ENCODE data around the gene GNAL. TPM values are rescaled to one million over a fixed set of nuclear protein-coding genes. Genes with fewer than 3 reads are reported as not detected.

Gene GNAL
- total RNA-seq, 1 experiment from 2014 or later = 4.6 TPM

DNA sequence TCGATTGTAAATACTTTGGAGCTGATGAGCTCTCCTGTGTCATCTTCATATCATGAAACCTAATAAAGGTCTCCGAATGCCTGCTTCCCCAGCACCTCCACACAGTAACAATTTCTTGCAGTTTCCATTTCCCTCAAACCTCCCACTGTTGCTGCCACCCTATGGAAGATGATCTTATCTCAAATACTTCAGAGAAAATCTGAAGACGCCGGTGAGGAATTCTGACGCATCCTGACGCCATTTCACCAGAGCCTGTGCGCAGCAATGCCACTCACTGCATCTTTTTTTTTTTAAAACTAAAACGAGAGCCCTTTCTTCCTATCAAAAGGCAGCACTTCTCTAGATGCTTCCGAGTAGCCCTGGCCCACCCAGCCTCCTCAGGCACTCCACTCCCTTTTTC is 31.9 kb upstream of the GNAL start:
- ChIA-PET POLR2A (no interaction called here), CTCF (interaction anchor here (1.4 to 3.8 kb wide), 5 partner anchors 71 to 382 kb away, joined by 3 to 65 read pairs (median 13); no protein-coding TSS in a partner anchor), RAD21 (ENCODE audit: low non-redundant PET in 1 of 2, low total read pairs in 2 of 2, uncharacterized antibody in 2 of 2, unreplicated experiment in 2 of 2) (no interaction called here)
- intact Hi-C loops (cut with micrococcal nuclease) = loop anchor here (5.0 to 10.0 kb wide), 2 partner anchors 378 to 580 kb away; no protein-coding TSS in a partner anchor
- no peak overlapping the region for H3K27ac ChIP-seq (ENCODE audit: low read depth, low read length)
- H3K27me3 ChIP-seq (ENCODE audit: insufficient read depth, low read length) = peaks cover 13% of the 10 kb centered on the region; the same call in 1 of the 2 replicates
- ATAC-seq (no peak), DNase-seq (ENCODE audit: low read depth, low spot score) (no peak)
- H3K9me3 ChIP-seq (ENCODE audit: control insufficient read depth in 1 of 2, insufficient read depth in 1 of 2, low read depth in 1 of 2, low read length in 2 of 2) = no peaks in the 10 kb centered on the region
- no peak overlapping the region for H3K9ac ChIP-seq (ENCODE audit: low read length)
- TF ChIP-seq CBX3 (IDR thresholded peaks at IDR 0.05; ENCODE audit: low read depth) = no peak
- BruUV-seq (replicated peaks) = no TSS peak
- no peaks in the 10 kb centered on the region for H4K20me1 ChIP-seq (ENCODE audit: insufficient read depth)
- no peak overlapping the region for H2AFZ ChIP-seq (ENCODE audit: low read depth, low read length, poor library complexity, severe bottlenecking)
- H3K36me3 ChIP-seq (ENCODE audit: control insufficient read depth in 1 of 2, insufficient read depth in 2 of 2, low read length in 2 of 2) = no peaks in the 10 kb centered on the region
- H3K9me2 ChIP-seq (ENCODE audit: insufficient read depth) = no peaks in the 10 kb centered on the region
- H3K4me3 ChIP-seq (replicated peaks in 1 of 2; ENCODE audit: low read depth in 1 of 2, low read length in 2 of 2) = no peak overlapping the region
- peaks cover 0 to 4% of the 10 kb centered on the region in 2 experiments; a peak in 2 of 4 replicates for H3K4me1 ChIP-seq (ENCODE audit: control insufficient read depth in 1 of 2, insufficient read depth in 2 of 2, low read length in 2 of 2)
- no peaks in the 10 kb centered on the region for H3K79me2 ChIP-seq (ENCODE audit: insufficient read depth, low read length)
- no peak overlapping the region for H3K4me2 ChIP-seq (ENCODE audit: low read length)

DNA sequence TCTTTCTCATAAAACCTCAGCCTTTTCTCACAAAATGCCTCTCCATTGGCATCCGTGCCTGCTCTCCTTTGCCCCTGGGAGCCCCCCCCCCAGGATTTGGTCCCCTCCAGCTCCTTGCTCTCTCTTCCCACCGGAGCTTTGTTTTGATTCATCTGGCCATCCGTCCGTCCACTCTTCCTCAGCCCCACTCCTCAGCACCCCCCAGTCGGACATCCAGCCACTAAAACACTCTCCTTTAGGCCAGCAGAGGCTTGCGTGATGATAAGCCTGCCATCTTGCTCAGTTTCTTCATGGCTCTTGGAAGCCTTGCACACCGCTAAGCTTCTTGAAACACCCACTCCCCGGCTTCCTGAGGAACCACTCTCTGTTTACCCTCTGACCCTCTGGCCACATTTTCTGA is 31.5 kb upstream of the GNAL start:
- ChIA-PET POLR2A (no interaction called here), CTCF (interaction anchor here (0.6 to 3.8 kb wide), 3 partner anchors 71 to 190 kb away, joined by 3 to 65 read pairs (median 3); no protein-coding TSS in a partner anchor), RAD21 (ENCODE audit: low non-redundant PET in 1 of 2, low total read pairs in 2 of 2, uncharacterized antibody in 2 of 2, unreplicated experiment in 2 of 2) (no interaction called here)
- Histone ChIP-seq H3K27me3 (ENCODE audit: insufficient read depth, low read length) (peaks cover 17% of the 10 kb centered on the region; the same call in 1 of the 2 replicates), H3K9me3 (ENCODE audit: control insufficient read depth in 1 of 2, insufficient read depth in 1 of 2, low read depth in 1 of 2, low read length in 2 of 2) (no peaks in the 10 kb centered on the region), H3K27ac (ENCODE audit: low read depth, low read length) (no peak overlapping the region), H3K36me3 (ENCODE audit: control insufficient read depth in 1 of 2, insufficient read depth in 2 of 2, low read length in 2 of 2) (no peaks in the 10 kb centered on the region), H3K79me2 (ENCODE audit: insufficient read depth, low read length) (no peaks in the 10 kb centered on the region), H3K4me1 (ENCODE audit: control insufficient read depth in 1 of 2, insufficient read depth in 2 of 2, low read length in 2 of 2) (peaks cover 0 to 4% of the 10 kb centered on the region in 2 experiments; a peak in 2 of 4 replicates), H3K9ac (ENCODE audit: low read length) (no peak overlapping the region), H4K20me1 (ENCODE audit: insufficient read depth) (no peaks in the 10 kb centered on the region), H2AFZ (ENCODE audit: low read depth, low read length, poor library complexity, severe bottlenecking) (no peak overlapping the region), H3K9me2 (ENCODE audit: insufficient read depth) (no peaks in the 10 kb centered on the region), H3K4me3 (replicated peaks in 1 of 2; ENCODE audit: low read depth in 1 of 2, low read length in 2 of 2) (no peak overlapping the region), H3K4me2 (ENCODE audit: low read length) (no peak overlapping the region)
- intact Hi-C loops (cut with micrococcal nuclease) = loop anchor here (5.0 to 10.0 kb wide), 2 partner anchors 377 to 580 kb away; no protein-coding TSS in a partner anchor
- ATAC-seq (no peak), DNase-seq (ENCODE audit: low read depth, low spot score) (no peak)
- BruUV-seq (replicated peaks) = no TSS peak
- TF ChIP-seq TCF7L2 (IDR thresholded peaks at IDR 0.05; ENCODE audit: borderline replicate concordance, extremely low read depth, insufficient read depth, insufficient read length) (no peak), POLR2A (IDR thresholded peaks at IDR 0.05; ENCODE audit: borderline replicate concordance, extremely low read depth, insufficient read depth, insufficient read length) (no peak), SRF (IDR thresholded peaks at IDR 0.05; ENCODE audit: low read depth) (no peak), RAD21 (IDR thresholded peaks at IDR 0.05; ENCODE audit: low read depth) (no peak), EGR1 (IDR thresholded peaks at IDR 0.05; ENCODE audit: low read depth) (no peak), POLR2AphosphoS5 (IDR thresholded peaks at IDR 0.05; ENCODE audit: low read depth, low read length) (no peak), ZFX (IDR thresholded peaks at IDR 0.05) (no peak), JUND (IDR thresholded peaks at IDR 0.05) (no peak), YY1 (IDR thresholded peaks at IDR 0.05; ENCODE audit: extremely low read depth, insufficient replicate concordance, low read depth, low read length) (no peak)
- TF ChIP-seq, protein P1, sequence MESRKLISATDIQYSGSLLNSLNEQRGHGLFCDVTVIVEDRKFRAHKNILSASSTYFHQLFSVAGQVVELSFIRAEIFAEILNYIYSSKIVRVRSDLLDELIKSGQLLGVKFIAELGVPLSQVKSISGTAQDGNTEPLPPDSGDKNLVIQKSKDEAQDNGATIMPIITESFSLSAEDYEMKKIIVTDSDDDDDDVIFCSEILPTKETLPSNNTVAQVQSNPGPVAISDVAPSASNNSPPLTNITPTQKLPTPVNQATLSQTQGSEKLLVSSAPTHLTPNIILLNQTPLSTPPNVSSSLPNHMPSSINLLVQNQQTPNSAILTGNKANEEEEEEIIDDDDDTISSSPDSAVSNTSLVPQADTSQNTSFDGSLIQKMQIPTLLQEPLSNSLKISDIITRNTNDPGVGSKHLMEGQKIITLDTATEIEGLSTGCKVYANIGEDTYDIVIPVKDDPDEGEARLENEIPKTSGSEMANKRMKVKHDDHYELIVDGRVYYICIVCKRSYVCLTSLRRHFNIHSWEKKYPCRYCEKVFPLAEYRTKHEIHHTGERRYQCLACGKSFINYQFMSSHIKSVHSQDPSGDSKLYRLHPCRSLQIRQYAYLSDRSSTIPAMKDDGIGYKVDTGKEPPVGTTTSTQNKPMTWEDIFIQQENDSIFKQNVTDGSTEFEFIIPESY (IDR thresholded peaks at IDR 0.05; ENCODE audit: extremely low read depth, insufficient replicate concordance, low read length) = no peak
- TF ChIP-seq, protein P2, sequence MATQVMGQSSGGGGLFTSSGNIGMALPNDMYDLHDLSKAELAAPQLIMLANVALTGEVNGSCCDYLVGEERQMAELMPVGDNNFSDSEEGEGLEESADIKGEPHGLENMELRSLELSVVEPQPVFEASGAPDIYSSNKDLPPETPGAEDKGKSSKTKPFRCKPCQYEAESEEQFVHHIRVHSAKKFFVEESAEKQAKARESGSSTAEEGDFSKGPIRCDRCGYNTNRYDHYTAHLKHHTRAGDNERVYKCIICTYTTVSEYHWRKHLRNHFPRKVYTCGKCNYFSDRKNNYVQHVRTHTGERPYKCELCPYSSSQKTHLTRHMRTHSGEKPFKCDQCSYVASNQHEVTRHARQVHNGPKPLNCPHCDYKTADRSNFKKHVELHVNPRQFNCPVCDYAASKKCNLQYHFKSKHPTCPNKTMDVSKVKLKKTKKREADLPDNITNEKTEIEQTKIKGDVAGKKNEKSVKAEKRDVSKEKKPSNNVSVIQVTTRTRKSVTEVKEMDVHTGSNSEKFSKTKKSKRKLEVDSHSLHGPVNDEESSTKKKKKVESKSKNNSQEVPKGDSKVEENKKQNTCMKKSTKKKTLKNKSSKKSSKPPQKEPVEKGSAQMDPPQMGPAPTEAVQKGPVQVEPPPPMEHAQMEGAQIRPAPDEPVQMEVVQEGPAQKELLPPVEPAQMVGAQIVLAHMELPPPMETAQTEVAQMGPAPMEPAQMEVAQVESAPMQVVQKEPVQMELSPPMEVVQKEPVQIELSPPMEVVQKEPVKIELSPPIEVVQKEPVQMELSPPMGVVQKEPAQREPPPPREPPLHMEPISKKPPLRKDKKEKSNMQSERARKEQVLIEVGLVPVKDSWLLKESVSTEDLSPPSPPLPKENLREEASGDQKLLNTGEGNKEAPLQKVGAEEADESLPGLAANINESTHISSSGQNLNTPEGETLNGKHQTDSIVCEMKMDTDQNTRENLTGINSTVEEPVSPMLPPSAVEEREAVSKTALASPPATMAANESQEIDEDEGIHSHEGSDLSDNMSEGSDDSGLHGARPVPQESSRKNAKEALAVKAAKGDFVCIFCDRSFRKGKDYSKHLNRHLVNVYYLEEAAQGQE (IDR thresholded peaks at IDR 0.05; ENCODE audit: low read depth) = no peak
- TF ChIP-seq, protein P3, sequence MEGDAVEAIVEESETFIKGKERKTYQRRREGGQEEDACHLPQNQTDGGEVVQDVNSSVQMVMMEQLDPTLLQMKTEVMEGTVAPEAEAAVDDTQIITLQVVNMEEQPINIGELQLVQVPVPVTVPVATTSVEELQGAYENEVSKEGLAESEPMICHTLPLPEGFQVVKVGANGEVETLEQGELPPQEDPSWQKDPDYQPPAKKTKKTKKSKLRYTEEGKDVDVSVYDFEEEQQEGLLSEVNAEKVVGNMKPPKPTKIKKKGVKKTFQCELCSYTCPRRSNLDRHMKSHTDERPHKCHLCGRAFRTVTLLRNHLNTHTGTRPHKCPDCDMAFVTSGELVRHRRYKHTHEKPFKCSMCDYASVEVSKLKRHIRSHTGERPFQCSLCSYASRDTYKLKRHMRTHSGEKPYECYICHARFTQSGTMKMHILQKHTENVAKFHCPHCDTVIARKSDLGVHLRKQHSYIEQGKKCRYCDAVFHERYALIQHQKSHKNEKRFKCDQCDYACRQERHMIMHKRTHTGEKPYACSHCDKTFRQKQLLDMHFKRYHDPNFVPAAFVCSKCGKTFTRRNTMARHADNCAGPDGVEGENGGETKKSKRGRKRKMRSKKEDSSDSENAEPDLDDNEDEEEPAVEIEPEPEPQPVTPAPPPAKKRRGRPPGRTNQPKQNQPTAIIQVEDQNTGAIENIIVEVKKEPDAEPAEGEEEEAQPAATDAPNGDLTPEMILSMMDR (IDR thresholded peaks at IDR 0.05 in 2 of 3, conservative IDR thresholded peaks at IDR 0.05 in 1 of 3; ENCODE audit: borderline replicate concordance in 1 of 3, insufficient read depth in 1 of 3, low read depth in 2 of 3, low read length in 2 of 3) = no peak

All from HCT116 (cell line).